ENCODE measurements around the gene LENG9. TPM values are rescaled to one million over a fixed set of nuclear protein-coding genes. Genes with fewer than 3 reads are reported as not detected.

Gene LENG9
- total and polyA plus RNA-seq, 2 of the 13 experiments (the other 11 are each of a cell fraction or from before 2014, with no cell fraction given) = 0.75 to 2.9 TPM

DNA sequence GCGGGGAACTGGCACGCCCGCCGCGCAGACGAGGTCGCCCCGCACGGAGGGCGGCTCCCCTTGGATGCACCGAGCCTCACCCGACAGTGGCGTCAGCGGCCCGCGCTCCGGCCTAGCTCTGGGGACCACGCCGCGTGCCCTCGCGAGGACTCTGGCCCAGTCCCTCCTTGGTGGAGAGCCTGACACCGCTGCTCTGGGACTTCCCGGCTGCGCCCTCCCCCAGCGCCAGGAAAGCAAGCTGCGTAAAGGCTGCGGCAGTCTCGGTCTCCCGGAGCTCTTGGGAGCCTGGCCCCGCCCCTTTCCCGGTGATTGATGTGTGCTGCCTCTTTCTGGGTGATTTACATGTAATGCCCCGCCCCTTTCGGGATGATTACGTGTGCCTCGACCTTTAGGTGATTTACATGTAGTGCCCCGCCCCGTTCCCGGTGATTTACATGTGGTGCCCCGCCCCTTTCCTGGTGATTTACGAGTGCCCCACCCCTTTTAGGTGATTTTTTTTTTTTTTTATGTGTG is at the start of gene LENG9 (continued):
- TF ChIP-seq SALL1 (CRISPR knock-in tag; IDR thresholded peaks at IDR 0.05) = peak; percentile 51
- TF ChIP-seq MLX (CRISPR knock-in tag; IDR thresholded peaks at IDR 0.05) = no peak
- TF ChIP-seq XRCC5 (optimal IDR thresholded peaks at IDR 0.05; ENCODE audit: low read length) = no peak
- no peak for TF ChIP-seq GATAD2A (CRISPR knock-in tag; IDR thresholded peaks at IDR 0.05)
- TF ChIP-seq RFX1 (IDR thresholded peaks at IDR 0.05) = no peak
- TF ChIP-seq NPAS2 (CRISPR knock-in tag; IDR thresholded peaks at IDR 0.05; ENCODE audit: borderline replicate concordance) = no peak
- TF ChIP-seq PAWR (CRISPR knock-in tag; IDR thresholded peaks at IDR 0.05; ENCODE audit: borderline replicate concordance) = no peak
- no peak for TF ChIP-seq ZBTB40 (IDR thresholded peaks at IDR 0.05)
- peak; percentile 74; the same call in 1 of the 2 replicates for TF ChIP-seq ZBTB40 (CRISPR knock-in tag; IDR thresholded peaks at IDR 0.05)
- no peak for TF ChIP-seq KLF16 (CRISPR knock-in tag; IDR thresholded peaks at IDR 0.05)
- peak; percentile 54; the same call in 1 of the 2 replicates for TF ChIP-seq ZNF160 (CRISPR knock-in tag; IDR thresholded peaks at IDR 0.05)
- no peak for TF ChIP-seq ZNF619 (CRISPR knock-in tag; IDR thresholded peaks at IDR 0.05)
- TF ChIP-seq ELF1 (CRISPR knock-in tag; IDR thresholded peaks at IDR 0.05) = peak; percentile 23; the same call in 1 of the 2 replicates
- TF ChIP-seq, protein P1, sequence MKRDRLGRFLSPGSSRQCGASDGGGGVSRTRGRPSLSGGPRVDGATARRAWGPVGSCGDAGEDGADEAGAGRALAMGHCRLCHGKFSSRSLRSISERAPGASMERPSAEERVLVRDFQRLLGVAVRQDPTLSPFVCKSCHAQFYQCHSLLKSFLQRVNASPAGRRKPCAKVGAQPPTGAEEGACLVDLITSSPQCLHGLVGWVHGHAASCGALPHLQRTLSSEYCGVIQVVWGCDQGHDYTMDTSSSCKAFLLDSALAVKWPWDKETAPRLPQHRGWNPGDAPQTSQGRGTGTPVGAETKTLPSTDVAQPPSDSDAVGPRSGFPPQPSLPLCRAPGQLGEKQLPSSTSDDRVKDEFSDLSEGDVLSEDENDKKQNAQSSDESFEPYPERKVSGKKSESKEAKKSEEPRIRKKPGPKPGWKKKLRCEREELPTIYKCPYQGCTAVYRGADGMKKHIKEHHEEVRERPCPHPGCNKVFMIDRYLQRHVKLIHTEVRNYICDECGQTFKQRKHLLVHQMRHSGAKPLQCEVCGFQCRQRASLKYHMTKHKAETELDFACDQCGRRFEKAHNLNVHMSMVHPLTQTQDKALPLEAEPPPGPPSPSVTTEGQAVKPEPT (CRISPR knock-in tag; IDR thresholded peaks at IDR 0.05; ENCODE audit: low read depth) = no peak
- TF ChIP-seq PITX1 (CRISPR knock-in tag; IDR thresholded peaks at IDR 0.05) = no peak
- TF ChIP-seq ZNF460 (CRISPR knock-in tag; IDR thresholded peaks at IDR 0.05; ENCODE audit: borderline replicate concordance) = no peak
- TF ChIP-seq ZBTB39 (CRISPR knock-in tag; IDR thresholded peaks at IDR 0.05) = 0 out of 2 replicates have a peak, but pooled peaks have one; percentile 3
- TF ChIP-seq TSC22D2 (CRISPR knock-in tag; IDR thresholded peaks at IDR 0.05; ENCODE audit: borderline replicate concordance) = 0 out of 2 replicates have a peak, but pooled peaks have one; percentile 66

Data from HepG2 (cell line).